Psoas muscle (tissue), 8 donors: ENCODE measurements around the gene PCDHGA11. TPM values are rescaled to one million over a fixed set of nuclear protein-coding genes. Genes with fewer than 3 reads are reported as not detected.
"Not testable (repeated sequence)": the region's sequence is repeated elsewhere in the genome, so short reads cannot be mapped to it uniquely, and the experiment has no call there.

Source experiments
- ATAC-seq, 4 donors: fragments of 200-7000 bp; cut with Tn5 transposase; one replicate each; pipeline ENCODE4 v1.9.1; 2020; ENCODE audit warnings: moderate library complexity in 3 of 4, mild to moderate bottlenecking in 2 of 4
- DNase-seq, 2 donors: peaks; one replicate each; pipeline ENCODE4 v3.0.0-alpha.2; 2020
- H3K27ac ChIP-seq: fragments of 200-600 bp; one replicate; pipeline ENCODE4 v1.8.0; 2022
- H3K27me3 ChIP-seq, 3 donors: fragments of 200-600 bp in 1 of 3; one replicate each; pipeline versions ENCODE4 v1.6.1 to v1.8.0; 2013 to 2022; ENCODE audit warnings: low read length in 2 of 3, mild to moderate bottlenecking in 2 of 3, moderate library complexity in 1 of 3; ENCODE audit not compliant: insufficient read depth in 3 of 3
- H3K36me3 ChIP-seq, 2 donors: fragments of 200-600 bp in 1 of 2; one replicate each; pipeline versions ENCODE4 v1.6.1 to v1.8.0; 2013 to 2022; ENCODE audit warnings: low read depth in 1 of 2, mild to moderate bottlenecking in 1 of 2, moderate library complexity in 1 of 2; ENCODE audit not compliant: insufficient read depth in 1 of 2
- H3K4me1 ChIP-seq: fragments of 200-600 bp; one replicate; pipeline ENCODE4 v1.8.0; 2022
- H3K4me3 ChIP-seq: fragments of 200-600 bp; one replicate; pipeline ENCODE4 v1.8.0; 2022; ENCODE audit warnings: mild to moderate bottlenecking
- H3K9me3 ChIP-seq: fragments of 200-600 bp; one replicate; pipeline ENCODE4 v1.8.0; 2022
- CTCF ChIP-seq: fragments of 200-600 bp; IDR thresholded peaks from one replicate; pipeline ENCODE4 v1.8.0; 2022; ENCODE audit warnings: antibody characterized with exemption
- WGBS, 3 donors: extraction: QIAGEN DNeasy Blood & Tissue Kit; methylation state at CpG; one replicate each; pipeline versions ENCODE4 v1.1.6 to v1.1.7; 2013; 5-methylcytosine and 5-hydroxymethylcytosine counted together
- intact Hi-C, 2 donors: fragments of 100-400 bp; cut with DNase I; formaldehyde crosslinking; loops; one replicate each; pipeline versions ENCODE4 v1.11.0 to v1.14.2; 2022
- polyA plus RNA-seq, 3 donors: library from polyadenylated mRNA; stranded (reverse); fragments of 200-250 nt; gene quantifications; one replicate each; pipeline ENCODE4 v1.2.3, GENCODE V29; 2013
- total RNA-seq, 4 donors: library from RNA; stranded (reverse); fragmentation: NEBNext Ultra II Directional in 2 of 4; extraction: Animal tissue kit (Norgen Biotek cat#: 25700) in 2 of 4; gene quantifications; one replicate each; pipeline versions ENCODE4 v1.2.1 to v1.2.4, GENCODE V29; 2021 to 2023
- donor health status: healthy with polysubstance abuse.
- donor health status: DM: no; HTN: no; CAD: no; lungs with moderate emphysema.
- donor health status: Bipolar disorder and iron deficiency.
- donor health status: healthy.
- donor health status: DM: yes; HTN: yes; CAD: no.
- donor health status: DM: no; HTN: no; CAD: no.
- donor health status: DM: no; HTN: no; CAD: no.
- donor health status: DM: yes; HTN: yes; CAD: no.

The PCDHGA11 gene
- total and polyA plus RNA-seq, 7 donors = 0.21 to 4.4 (median 0.94) TPM

GRCh38 chr5:141397756-141398551 is 22.9 kb upstream of the PCDHGA11 start, which contains the start of gene PCDHGB5:
Gene PCDHGB5, plus strand, starts transcription at chr5:141397947. Its CDS starts 181 bp downstream, at chr5:141398128.
- WGBS, 3 donors = 7 to 9% (median 8%) methylated on average over 21 to 25 of the region's 43 CpGs
- peak within 1 kb of the TSS; percentile 51 for H3K27ac ChIP-seq
- H3K4me1 ChIP-seq, H3K9me3 ChIP-seq, intact Hi-C loops, H3K36me3 ChIP-seq: not testable (repeated sequence)
- ATAC-seq (peak; percentile 90 to 95 (median 93)), DNase-seq (peak; percentile 46 to 72)
- peak within 1 kb of the TSS; percentile 63 for H3K4me3 ChIP-seq
- TF ChIP-seq CTCF = peak; percentile 71
- peaks cover 0 to 48% (median 12%) of the 10 kb centered on the region in 3 donors for H3K27me3 ChIP-seq

- Histone ChIP-seq H3K9me3 (peaks cover 4% of the 10 kb centered on the region), H3K27me3 (peaks cover 0 to 50% (median 16%) of the 10 kb centered on the region in 3 donors), H3K4me3 (peak overlapping the region; percentile 42), H3K27ac (no peak overlapping the region), H3K4me1 (peaks cover 4% of the 10 kb centered on the region), H3K36me3 (no peaks in the 10 kb centered on the region)
- WGBS, 3 donors = 17 to 28% (median 24%) methylated on average over 15 of the region's 15 CpGs
- ATAC-seq (peak; percentile 55 to 80 (median 66)), DNase-seq (peak in 1 of 2 donors; percentile 52)
- peak; percentile 10 for TF ChIP-seq CTCF
- intact Hi-C loops = no loop called here
Measured at GRCh38 chr5:141398608-141399007, 22.2 kb upstream of the PCDHGA11 start.

- Histone ChIP-seq H3K27me3 (peaks cover 0 to 48% (median 17%) of the 10 kb centered on the region in 3 donors), H3K4me1 (peaks cover 4% of the 10 kb centered on the region), H3K9me3 (peaks cover 4% of the 10 kb centered on the region), H3K27ac (no peak overlapping the region), H3K4me3 (peak overlapping the region; percentile 42), H3K36me3 (no peaks in the 10 kb centered on the region)
- intact Hi-C loops = no loop called here
- WGBS, 3 donors = 26 to 34% (median 30%) methylated on average over 56 to 61 of the region's 61 CpGs
- no peak for TF ChIP-seq CTCF
- DNase-seq (no peak), ATAC-seq (no peak)
Measured at GRCh38 chr5:141399555-141400258, 21.1 kb upstream of the PCDHGA11 start.

GRCh38 chr5:141402553-141403243 is 18.2 kb upstream of the PCDHGA11 start, which contains the start of gene PCDHGA9:
Gene PCDHGA9, plus strand, starts transcription at chr5:141402778. Its CDS starts 175 bp downstream, at chr5:141402953.
- 20 to 22% (median 20%) methylated on average over 27 of the region's 27 CpGs for WGBS, 3 donors
- H3K9me3 ChIP-seq = peaks cover 4% of the 10 kb centered on the region

More at GRCh38 chr5:141402553-141403243, 18.2 kb upstream of the PCDHGA11 start, which contains the start of gene PCDHGA9:
- DNase-seq (peak in 1 of 2 donors; percentile 59), ATAC-seq (peak in 3 of 4 donors; percentile 49 to 60 (median 55))
- intact Hi-C loops = no loop called here
- TF ChIP-seq CTCF = peak; percentile 46
- Histone ChIP-seq H3K27ac (no peak within 1 kb of the TSS), H3K36me3 (no peaks in the 10 kb centered on the region), H3K27me3 (peaks cover 0 to 37% (median 17%) of the 10 kb centered on the region in 3 donors), H3K4me3 (peak within 1 kb of the TSS; percentile 47), H3K4me1 (peaks cover 4% of the 10 kb centered on the region)
